Measurements from ENCODE around the gene MYLK. TPM values are rescaled to one million over a fixed set of nuclear protein-coding genes. Genes with fewer than 3 reads are reported as not detected.

Gene MYLK
- total and polyA plus RNA-seq, 2 of the 4 experiments (the other 2 are of a cell fraction) = 299 to 484 TPM

DNA sequence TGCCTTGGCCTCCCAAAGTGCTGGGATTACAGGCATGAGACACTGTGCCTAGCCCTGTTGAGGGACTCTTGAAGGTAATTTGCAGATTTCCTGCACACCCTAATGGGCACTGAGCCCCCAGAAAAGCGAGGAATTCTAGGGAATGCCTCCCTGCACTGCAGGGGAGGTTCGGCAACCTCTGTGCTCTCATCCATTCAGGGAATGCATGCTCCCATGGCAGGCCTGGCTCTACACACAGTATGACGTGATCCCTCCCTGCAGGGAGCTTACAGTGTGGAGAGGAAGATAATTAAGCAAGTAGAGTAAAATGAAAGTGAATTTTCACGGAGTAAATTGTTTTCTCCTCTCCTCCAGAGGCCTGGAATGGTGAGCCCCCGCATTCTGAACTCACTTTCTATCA lies 166.0 kb downstream of the MYLK start:
- Histone ChIP-seq H2AK5ac (ENCODE audit: low read depth, low read length) (peak overlapping the region; percentile 93), H4K20me1 (ENCODE audit: insufficient read depth, low read length) (no peaks in the 10 kb centered on the region), H4K8ac (ENCODE audit: low read depth in 2 of 2, low read length in 2 of 2) (peak overlapping the region; percentile 78 to 81; a peak in 2 of 4 replicates), H2BK120ac (ENCODE audit: low read depth, low read length) (peak overlapping the region; percentile 92), H3K9me1 (ENCODE audit: insufficient read depth, low read length) (peaks cover 13% of the 10 kb centered on the region), H3K9me3 (ENCODE audit: control insufficient read depth, insufficient read depth, low read length) (no peaks in the 10 kb centered on the region), H3K14ac (replicated peaks; ENCODE audit: low read depth, low read length) (peak overlapping the region; percentile 95), H3K4ac (ENCODE audit: low read depth, low read length) (peak overlapping the region; percentile 95), H3K18ac (ENCODE audit: low read depth, low read length) (peak overlapping the region; percentile 21), H2AFZ (replicated peaks; ENCODE audit: low read length, poor library complexity) (no peak overlapping the region), H3K4me1 (ENCODE audit: control insufficient read depth, insufficient read depth, low read length) (peaks cover 19% of the 10 kb centered on the region), H3K27me3 (ENCODE audit: control insufficient read depth, insufficient read depth, low read length) (no peaks in the 10 kb centered on the region), H4K5ac (ENCODE audit: low read depth, low read length) (peak overlapping the region; percentile 22; the same call in 1 of the 2 replicates), H3K9ac (ENCODE audit: low read depth, low read length) (peak overlapping the region; percentile 7; the same call in 1 of the 2 replicates), H3K23ac (ENCODE audit: low read depth, low read length) (peak overlapping the region; percentile 85), H2BK5ac (ENCODE audit: low read depth, low read length, poor library complexity, severe bottlenecking) (peak overlapping the region; percentile 77), H2BK20ac (ENCODE audit: low read depth, low read length) (peak overlapping the region; percentile 89), H2BK15ac (ENCODE audit: low read depth, low read length) (peak overlapping the region; percentile 74; the same call in 1 of the 3 replicates), H3K27ac (ENCODE audit: insufficient read depth, low read length) (peak overlapping the region; percentile 22), H4K91ac (ENCODE audit: insufficient read depth, low read depth, low read length) (peak overlapping the region; percentile 95), H3K56ac (ENCODE audit: extremely low read depth, insufficient read depth, low read length) (no peak overlapping the region), H3K36me3 (ENCODE audit: control insufficient read depth, insufficient read depth, low read length) (peaks cover 52% of the 10 kb centered on the region), H3K4me2 (ENCODE audit: low read depth, low read length) (no peak overlapping the region), H3K79me1 (ENCODE audit: low read depth in 1 of 2, low read length in 2 of 2) (peaks cover 10 to 38% of the 10 kb centered on the region in 2 experiments; a peak in 3 of 4 replicates), H3K4me3 (ENCODE audit: insufficient read depth, low read depth, low read length) (no peak overlapping the region), H2AK9ac (replicated peaks; ENCODE audit: low read depth, low read length, poor library complexity) (no peak overlapping the region)
- ChIA-PET CTCF (interaction anchor here (1.1 kb wide), 2 partner anchors 65 to 76 kb away, joined by 3 to 5 read pairs; no protein-coding TSS in a partner anchor), POLR2A (ENCODE audit: unreplicated experiment) (no interaction called here)
- ATAC-seq (ENCODE audit: low read depth) (no peak), DNase-seq (no peak)
- dilution Hi-C loops (cut with HindIII; ENCODE audit: low sequenced_read_pairs, unreplicated experiment) = no loop called here
- in situ Hi-C loops (cut with MboI; ENCODE audit: low sequenced_read_pairs) = loop anchor here (5.0 kb wide), 1 partner anchor 76 kb away; no protein-coding TSS in a partner anchor
- intact Hi-C loops (cut with micrococcal nuclease) = no loop called here
- no TSS peak for BruUV-seq (replicated peaks)
- no peak for TF ChIP-seq MAZ (IDR thresholded peaks at IDR 0.05; ENCODE audit: borderline replicate concordance, low read depth, low read length)
- TF ChIP-seq NFE2L2 (IDR thresholded peaks at IDR 0.05; ENCODE audit: low read depth, low read length) = no peak
- TF ChIP-seq RAD21 (IDR thresholded peaks at IDR 0.05; ENCODE audit: low read length) = no peak
- TF ChIP-seq RFX5 (IDR thresholded peaks at IDR 0.05; ENCODE audit: low read depth, low read length) = no peak
- no peak for TF ChIP-seq SMC3 (IDR thresholded peaks at IDR 0.05; ENCODE audit: low read depth, low read length)
- no peak for TF ChIP-seq CEBPB (IDR thresholded peaks at IDR 0.05; ENCODE audit: low read depth, low read length)
- TF ChIP-seq RCOR1 (IDR thresholded peaks at IDR 0.05; ENCODE audit: insufficient replicate concordance, low read length) = no peak
- TF ChIP-seq, protein P1, sequence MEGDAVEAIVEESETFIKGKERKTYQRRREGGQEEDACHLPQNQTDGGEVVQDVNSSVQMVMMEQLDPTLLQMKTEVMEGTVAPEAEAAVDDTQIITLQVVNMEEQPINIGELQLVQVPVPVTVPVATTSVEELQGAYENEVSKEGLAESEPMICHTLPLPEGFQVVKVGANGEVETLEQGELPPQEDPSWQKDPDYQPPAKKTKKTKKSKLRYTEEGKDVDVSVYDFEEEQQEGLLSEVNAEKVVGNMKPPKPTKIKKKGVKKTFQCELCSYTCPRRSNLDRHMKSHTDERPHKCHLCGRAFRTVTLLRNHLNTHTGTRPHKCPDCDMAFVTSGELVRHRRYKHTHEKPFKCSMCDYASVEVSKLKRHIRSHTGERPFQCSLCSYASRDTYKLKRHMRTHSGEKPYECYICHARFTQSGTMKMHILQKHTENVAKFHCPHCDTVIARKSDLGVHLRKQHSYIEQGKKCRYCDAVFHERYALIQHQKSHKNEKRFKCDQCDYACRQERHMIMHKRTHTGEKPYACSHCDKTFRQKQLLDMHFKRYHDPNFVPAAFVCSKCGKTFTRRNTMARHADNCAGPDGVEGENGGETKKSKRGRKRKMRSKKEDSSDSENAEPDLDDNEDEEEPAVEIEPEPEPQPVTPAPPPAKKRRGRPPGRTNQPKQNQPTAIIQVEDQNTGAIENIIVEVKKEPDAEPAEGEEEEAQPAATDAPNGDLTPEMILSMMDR (conservative IDR thresholded peaks at IDR 0.05; ENCODE audit: low read depth, low read length) = no peak
- TF ChIP-seq MXI1 (IDR thresholded peaks at IDR 0.05; ENCODE audit: borderline replicate concordance, low read depth, low read length) = no peak
- no peak for TF ChIP-seq MAFK (IDR thresholded peaks at IDR 0.05; ENCODE audit: low read depth, low read length)
- no peak for TF ChIP-seq POLR2A (IDR thresholded peaks at IDR 0.05; ENCODE audit: low read depth, low read length)
- TF ChIP-seq, protein P2, sequence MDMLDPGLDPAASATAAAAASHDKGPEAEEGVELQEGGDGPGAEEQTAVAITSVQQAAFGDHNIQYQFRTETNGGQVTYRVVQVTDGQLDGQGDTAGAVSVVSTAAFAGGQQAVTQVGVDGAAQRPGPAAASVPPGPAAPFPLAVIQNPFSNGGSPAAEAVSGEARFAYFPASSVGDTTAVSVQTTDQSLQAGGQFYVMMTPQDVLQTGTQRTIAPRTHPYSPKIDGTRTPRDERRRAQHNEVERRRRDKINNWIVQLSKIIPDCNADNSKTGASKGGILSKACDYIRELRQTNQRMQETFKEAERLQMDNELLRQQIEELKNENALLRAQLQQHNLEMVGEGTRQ (IDR thresholded peaks at IDR 0.05; ENCODE audit: low read depth, low read length) = no peak
- TF ChIP-seq ELK1 (IDR thresholded peaks at IDR 0.05; ENCODE audit: borderline replicate concordance, low read depth, low read length) = no peak
- TF ChIP-seq CHD1 (IDR thresholded peaks at IDR 0.05; ENCODE audit: low read depth, low read length) = no peak
- TF ChIP-seq FOS (IDR thresholded peaks at IDR 0.05; ENCODE audit: low read depth, low read length) = no peak
- WGBS, 2 experiments (ENCODE audit: extremely low coverage in 2 of 2, insufficient read length in 1 of 2) = 88% methylated on average over 2 of the region's 5 CpGs; no CpG with 5 or more reads in 1 of the 2 experiments

Data from IMR-90 (cell line).